Stimulated activated CD4-positive, alpha-beta T cell treated with anti-CD3 and anti-CD28 coated beads, Interleukin-4, amount 100 ng/mL, for 48 hours (primary cell): ENCODE measurements around the gene YES1.
"Not testable (repeated sequence)": the region's sequence is repeated elsewhere in the genome, so short reads cannot be mapped to it uniquely, and the experiment has no call there.

Experiments
- DNase-seq, 2 donors: peaks; one replicate each; pipeline ENCODE4 v3.0.0-alpha.2; 2020; ENCODE audit warnings: low read depth in 2 of 2

The YES1 gene

GRCh38 chr18:683531-683930 is 128.5 kb downstream of the YES1 start:
- DNase-seq = no peak

- DNase-seq = no peak
These were observed 129.2 kb downstream of the YES1 start for GRCh38 chr18:682833-683232.

- DNase-seq = not testable (repeated sequence)
These were observed 129.6 kb downstream of the YES1 start for GRCh38 chr18:682416-682815.

GRCh38 chr18:681985-682384 is 130.1 kb downstream of the YES1 start:
- DNase-seq = no peak

- DNase-seq = no peak
These were observed 131.7 kb downstream of the YES1 start for GRCh38 chr18:680392-680791.

- DNase-seq = no peak
These were observed 132.5 kb downstream of the YES1 start for GRCh38 chr18:679516-679915.

GRCh38 chr18:678482-679182 is 133.4 kb downstream of the YES1 start:
- no peak for DNase-seq

GRCh38 chr18:677951-678381 is 134.1 kb downstream of the YES1 start:
- DNase-seq = no peak

- no peak for DNase-seq
These were observed 134.9 kb downstream of the YES1 start for GRCh38 chr18:677145-677544.

- DNase-seq = no peak
These were observed 135.3 kb downstream of the YES1 start for GRCh38 chr18:676736-677135.

GRCh38 chr18:676069-676468 is 136.0 kb downstream of the YES1 start:
- no peak for DNase-seq

GRCh38 chr18:675307-675706 is 136.7 kb downstream of the YES1 start:
- no peak for DNase-seq

GRCh38 chr18:673769-674168 is 138.3 kb downstream of the YES1 start:
- DNase-seq = no peak

- DNase-seq = no peak
These were observed 138.7 kb downstream of the YES1 start for GRCh38 chr18:673317-673716.
